Epidermal melanocyte (primary cell): ENCODE data around the gene COPS7B.

Experiments
- DNase-seq: peaks from one replicate; pipeline ENCODE4 v3.0.0; 2011; ENCODE audit warnings: low spot score; ENCODE audit not compliant: insufficient read length

The COPS7B gene

GRCh38 chr2:231785413-231785812, 832 bp upstream of the COPS7B start:
- DNase-seq, result no peak

DNA sequence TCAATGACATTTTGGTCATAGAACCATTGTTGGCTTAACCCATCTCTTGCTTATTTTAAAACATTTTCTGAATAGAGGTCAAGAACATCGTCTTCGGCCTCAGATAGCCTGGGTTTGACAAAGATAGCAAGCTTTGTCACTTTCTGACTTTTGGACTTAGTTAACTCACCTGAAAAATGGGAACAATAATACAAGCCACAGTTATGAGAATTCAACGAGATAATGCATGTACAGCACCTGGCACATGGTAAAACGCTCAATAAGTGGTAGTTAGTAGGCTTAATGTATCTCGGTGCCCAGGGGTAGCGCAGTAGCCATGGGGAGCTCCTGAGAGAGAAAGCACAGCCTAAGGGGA, 446 bp upstream of the COPS7B start:
- no peak for DNase-seq

DNA sequence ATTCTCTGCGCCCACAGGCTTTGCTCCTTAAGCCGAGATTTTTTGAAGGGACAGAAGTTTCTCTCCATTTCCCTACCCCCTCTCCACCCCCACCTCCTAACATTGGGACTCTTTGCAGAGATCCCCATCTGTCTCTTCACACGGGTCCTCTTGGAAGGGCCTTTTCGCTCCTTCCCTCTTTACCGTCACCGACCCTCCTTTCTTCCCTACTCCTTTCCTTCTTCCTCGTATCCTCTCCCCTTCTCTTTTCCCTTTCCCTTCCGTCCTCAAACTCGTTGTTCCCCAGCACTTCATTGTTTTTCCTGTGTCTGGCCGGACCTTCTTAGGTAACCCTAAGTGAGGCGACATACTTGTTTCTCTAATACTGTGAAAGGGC, 660 bp downstream of the COPS7B start:
- no peak for DNase-seq

- no peak for DNase-seq
Observed at GRCh38 chr2:231791107-231791506, 4.9 kb downstream of the COPS7B start.

DNA sequence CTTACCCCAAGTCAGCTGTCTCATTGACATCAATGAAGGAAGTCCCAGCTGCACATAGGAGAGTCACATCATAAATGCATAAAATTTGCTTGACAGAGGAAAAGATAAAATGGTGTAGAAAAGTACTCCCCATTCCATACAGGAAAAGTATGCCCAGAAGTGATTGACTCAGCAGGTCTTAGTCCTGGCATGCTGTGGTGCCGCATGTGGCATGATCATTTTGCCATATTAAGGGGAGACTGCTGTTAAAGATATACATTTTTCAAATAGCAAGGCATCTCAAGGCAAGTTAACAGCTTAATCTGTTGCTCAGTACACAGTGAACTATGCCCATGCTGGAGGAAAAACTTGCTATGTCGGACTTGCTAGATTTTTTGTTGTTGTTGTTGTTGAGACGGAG, 8.1 kb downstream of the COPS7B start:
- DNase-seq, result no peak

DNA sequence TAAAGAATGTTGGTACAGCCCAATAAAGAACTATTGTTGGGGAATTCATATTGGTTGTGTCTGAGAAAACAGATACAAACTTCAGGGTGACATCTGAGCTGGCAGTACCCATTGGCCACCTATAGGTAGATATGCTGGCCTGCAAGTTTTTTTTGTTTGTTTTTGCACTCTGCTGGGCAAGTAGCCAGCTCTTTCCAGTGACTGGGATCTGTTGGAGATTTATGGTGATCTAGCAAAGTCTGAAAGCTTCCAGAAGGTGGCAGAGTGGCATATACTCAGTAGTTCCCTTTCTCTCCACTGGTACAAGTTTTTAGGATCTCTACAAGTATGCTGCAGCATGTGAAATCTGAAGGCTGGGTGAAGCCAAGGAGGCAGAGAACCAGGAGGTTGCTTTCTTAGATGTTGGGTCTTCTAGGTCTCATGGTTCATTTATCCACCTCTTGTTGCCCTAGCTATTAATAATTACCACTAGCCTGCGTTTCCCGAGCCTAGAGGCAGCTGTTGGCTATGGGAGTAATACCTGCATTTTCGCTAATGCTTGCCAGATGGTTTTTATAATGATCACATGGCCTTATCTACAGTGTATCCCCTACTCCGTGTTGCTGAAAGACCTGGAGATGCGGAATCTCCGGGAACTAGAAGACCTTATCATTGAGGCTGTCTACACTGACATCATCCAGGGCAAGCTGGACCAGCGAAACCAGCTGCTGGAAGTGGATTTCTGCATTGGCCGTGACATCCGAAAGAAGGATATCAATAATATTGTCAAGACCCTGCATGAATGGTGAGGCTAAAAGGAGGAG, 9.5 kb downstream of the COPS7B start:
- DNase-seq, result no peak

GRCh38 chr2:231800493-231801091, 14.3 kb downstream of the COPS7B start:
- DNase-seq, result no peak

GRCh38 chr2:231803501-231804138, 17.4 kb downstream of the COPS7B start:
- DNase-seq, result no peak

- DNase-seq, result no peak
Observed at GRCh38 chr2:231807020-231807419, 20.8 kb downstream of the COPS7B start.

DNA sequence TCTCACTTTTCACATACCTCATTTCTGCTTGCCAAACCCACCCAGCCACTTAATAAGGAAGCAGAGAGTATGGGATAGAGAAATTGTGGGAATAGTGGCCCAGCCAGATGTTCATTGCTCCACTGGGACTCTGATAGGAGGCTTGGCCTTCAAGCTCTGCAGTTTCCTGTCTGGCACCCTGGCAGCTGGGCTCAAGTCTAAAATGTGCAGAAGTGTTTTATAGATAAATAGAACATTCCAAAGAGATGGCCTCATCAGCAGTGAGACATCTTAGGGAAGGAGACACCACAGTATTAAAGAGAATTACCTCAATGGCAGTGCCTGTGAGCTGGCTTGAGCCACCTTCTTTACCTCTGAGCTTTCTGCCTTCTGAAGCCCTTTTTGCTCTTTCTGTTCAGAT, 24.7 kb downstream of the COPS7B start:
- no peak for DNase-seq

DNA sequence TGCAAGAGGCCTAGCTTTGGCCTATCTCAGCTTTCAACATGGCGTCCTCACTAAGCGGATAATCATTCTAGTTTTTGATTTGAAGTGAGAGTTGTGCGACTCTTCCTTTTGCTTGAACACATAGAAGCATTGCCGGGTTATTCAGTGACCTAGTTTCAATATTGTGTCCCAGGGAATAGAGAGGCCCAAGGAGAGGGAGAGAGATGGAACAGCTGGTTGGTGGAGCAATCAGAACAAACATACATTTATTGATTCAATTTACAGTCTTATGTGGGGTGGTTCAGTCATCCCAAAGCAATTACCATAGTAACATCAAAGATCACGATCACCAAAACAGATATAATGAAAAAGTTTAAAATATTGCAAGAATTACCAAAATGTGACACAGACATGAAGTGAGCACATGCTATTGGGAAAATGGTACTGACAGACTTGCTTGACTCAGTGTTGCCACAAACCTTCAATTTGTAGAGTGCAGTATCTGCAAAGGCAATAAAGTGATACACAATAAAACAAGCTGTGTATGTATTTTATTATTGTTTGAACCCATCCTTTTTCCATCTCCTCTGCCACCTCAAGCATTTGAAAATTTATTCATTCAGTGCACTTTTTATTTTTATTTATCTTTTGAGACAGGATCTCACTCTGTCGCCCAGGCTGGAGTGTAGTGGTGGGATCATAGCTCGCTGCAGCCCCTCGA, 30.2 kb downstream of the COPS7B start:
- no peak for DNase-seq

- no peak for DNase-seq
Observed at GRCh38 chr2:231819447-231820042, 33.3 kb downstream of the COPS7B start.

- DNase-seq, result no peak
Observed at GRCh38 chr2:231820786-231821303, 34.6 kb downstream of the COPS7B start.

- no peak for DNase-seq
Observed at GRCh38 chr2:231821908-231822307, 35.7 kb downstream of the COPS7B start.

DNA sequence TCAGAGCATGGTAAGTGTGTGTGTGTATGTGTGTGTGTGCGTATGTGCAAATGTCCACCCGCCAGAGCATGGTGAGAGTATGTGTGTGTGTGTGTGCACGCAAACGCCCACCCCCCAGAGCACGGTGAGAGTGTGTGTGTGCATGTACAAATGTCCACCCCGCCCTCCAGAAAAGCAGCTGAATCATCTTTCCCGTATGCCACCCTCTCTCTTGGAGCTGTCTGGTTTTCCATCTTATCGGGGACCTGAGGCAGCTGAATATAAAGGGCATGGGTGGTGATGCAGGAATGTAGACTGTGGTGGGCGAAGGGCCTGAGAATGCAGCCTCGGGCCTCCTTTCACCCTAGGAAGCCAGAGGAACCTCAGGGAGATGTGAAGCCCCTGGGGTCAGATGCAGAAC, 66.9 kb downstream of the COPS7B start:
- no peak for DNase-seq

DNA sequence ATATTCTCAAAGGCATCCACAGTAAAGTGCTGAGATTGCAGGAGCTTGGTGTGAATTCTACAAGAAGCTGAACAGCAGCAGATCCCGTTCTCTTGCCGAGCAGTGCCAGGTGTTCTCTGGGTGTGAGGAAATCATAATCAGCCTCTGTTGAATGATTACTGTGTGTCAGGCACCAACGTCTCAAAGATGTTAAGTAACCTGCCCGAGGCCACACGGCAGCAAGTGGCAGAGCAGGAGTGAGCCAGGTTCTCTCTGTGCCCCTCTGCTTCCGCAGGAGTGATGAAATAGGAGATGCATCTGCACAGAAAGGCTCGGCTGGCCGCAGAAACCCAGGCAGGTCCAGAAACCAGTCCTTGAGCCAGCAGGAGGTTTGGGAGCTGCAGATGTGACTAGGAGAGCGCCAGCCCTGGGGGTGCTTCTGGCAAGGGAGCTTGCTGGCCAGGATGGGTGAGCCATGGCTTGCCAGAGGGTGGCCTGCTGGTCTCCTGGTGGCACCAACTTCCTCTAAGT, 68.4 kb downstream of the COPS7B start:
- DNase-seq, result no peak

DNA sequence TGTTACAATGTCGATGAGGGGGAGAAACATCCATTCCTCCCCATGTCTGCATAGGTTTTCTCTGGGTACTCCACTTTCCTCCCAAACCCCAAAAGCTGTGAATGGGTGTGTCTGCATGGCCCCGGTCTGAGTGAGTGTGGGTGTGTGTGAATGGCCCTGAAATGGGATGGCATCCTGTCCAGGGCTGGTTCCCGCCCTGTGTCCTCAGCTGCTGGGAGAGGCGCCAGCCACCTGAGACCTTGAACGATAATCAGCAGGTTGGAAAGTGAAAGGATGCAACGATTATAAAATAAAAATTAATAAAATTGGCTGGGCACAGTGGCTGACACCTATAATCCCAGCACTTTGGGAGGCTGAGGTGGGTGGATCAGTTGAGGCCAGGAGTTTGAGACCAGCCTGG, 70.7 kb downstream of the COPS7B start:
- no peak for DNase-seq
